Activated CD4-positive, alpha-beta T cell treated with anti-CD3 and anti-CD28 coated beads, Interleukin-2, Interleukin-6, amounts not matched to agents 100 ng/mL and 50 ng/mL, durations not matched to agents 16 hours and 8 hours (primary cell): ENCODE measurements around the gene ARHGAP9.
A peak's percentile ranks its signal among the peaks of the same experiment; 100 is the strongest.
"Not testable (repeated sequence)": the region's sequence is repeated elsewhere in the genome, so short reads cannot be mapped to it uniquely, and the experiment has no call there.

ENCODE experiments used
- DNase-seq: peaks from one replicate; pipeline ENCODE4 v3.0.0-alpha.2; 2020

The ARHGAP9 gene

GRCh38 chr12:57479376-57480115 lies at the start of gene ARHGAP9:
Gene ARHGAP9 (minus strand): TSS chr12:57479866. CDS start chr12:57479406, 460 bp downstream.
- DNase-seq = peak; percentile 66

GRCh38 chr12:57528831-57529555 lies 49.3 kb upstream of the ARHGAP9 start:
- no peak for DNase-seq

- DNase-seq = no peak
Observed at GRCh38 chr12:57528176-57528575, 48.5 kb upstream of the ARHGAP9 start.

- DNase-seq = no peak
Observed at GRCh38 chr12:57527184-57527583, 47.5 kb upstream of the ARHGAP9 start.

GRCh38 chr12:57526477-57527126 lies 46.9 kb upstream of the ARHGAP9 start:
- no peak for DNase-seq

GRCh38 chr12:57525615-57526383 lies 46.1 kb upstream of the ARHGAP9 start:
- DNase-seq = no peak

GRCh38 chr12:57524814-57525614 lies 45.3 kb upstream of the ARHGAP9 start:
- DNase-seq = no peak

GRCh38 chr12:57523706-57524614 lies 44.3 kb upstream of the ARHGAP9 start:
- DNase-seq = no peak

GRCh38 chr12:57522887-57523705 lies 43.4 kb upstream of the ARHGAP9 start:
- no peak for DNase-seq

GRCh38 chr12:57522011-57522886 lies 42.6 kb upstream of the ARHGAP9 start, which contains the start of gene MBD6:
Gene MBD6 (plus strand): TSS chr12:57522824. CDS start chr12:57524304, 1,480 bp downstream.
- DNase-seq = peak; percentile 91

- no peak for DNase-seq
Observed at GRCh38 chr12:57521525-57522010, 41.9 kb upstream of the ARHGAP9 start.

GRCh38 chr12:57520053-57520818 lies 40.6 kb upstream of the ARHGAP9 start, which contains the start of gene DDIT3:
Gene DDIT3 (minus strand): TSS chr12:57520514. CDS start chr12:57517406, 3,108 bp downstream.
- peak; percentile 100 for DNase-seq

GRCh38 chr12:57519796-57520052 lies 40.1 kb upstream of the ARHGAP9 start:
- peak; percentile 50 for DNase-seq

- DNase-seq = peak; percentile 36
Observed at GRCh38 chr12:57518920-57519795, 39.5 kb upstream of the ARHGAP9 start.

- no peak for DNase-seq
Observed at GRCh38 chr12:57518176-57518919, 38.7 kb upstream of the ARHGAP9 start.

GRCh38 chr12:57517718-57518117 lies 38.1 kb upstream of the ARHGAP9 start:
- DNase-seq = not testable (repeated sequence)
